ENCODE data around the gene ANLN.
"Not testable (repeated sequence)": the region's sequence is repeated elsewhere in the genome, so short reads cannot be mapped to it uniquely, and the experiment has no call there.

ANLN gene

GRCh38 chr7:36420307-36420706 is 30.6 kb downstream of the ANLN start:
- no peak for DNase-seq

- DNase-seq: no peak
Measured at GRCh38 chr7:36422072-36422471, 32.4 kb downstream of the ANLN start.

- no peak for DNase-seq
Measured at GRCh38 chr7:36423633-36424032, 34.0 kb downstream of the ANLN start.

- no peak for DNase-seq
Measured at GRCh38 chr7:36430186-36430585, 40.5 kb downstream of the ANLN start.

- no peak for DNase-seq
Measured at GRCh38 chr7:36430881-36431280, 41.2 kb downstream of the ANLN start.

GRCh38 chr7:36438211-36438610 is 48.5 kb downstream of the ANLN start:
- DNase-seq: no peak

- DNase-seq: no peak
Measured at GRCh38 chr7:36439624-36440023, 50.0 kb downstream of the ANLN start.

GRCh38 chr7:36440880-36441279 is 51.2 kb downstream of the ANLN start:
- peak; percentile 68 for DNase-seq

- DNase-seq: peak; percentile 76
Measured at GRCh38 chr7:36441344-36442022, 51.8 kb downstream of the ANLN start.

GRCh38 chr7:36448781-36449379 is 59.2 kb downstream of the ANLN start:
- DNase-seq: no peak

- DNase-seq: no peak
Measured at GRCh38 chr7:36449685-36450084, 60.0 kb downstream of the ANLN start.

- DNase-seq: no peak
Measured at GRCh38 chr7:36453769-36454168, 64.1 kb downstream of the ANLN start.

GRCh38 chr7:36455646-36456045 is 66.0 kb downstream of the ANLN start:
- DNase-seq: no peak

- DNase-seq: no peak
Measured at GRCh38 chr7:36456138-36456537, 66.5 kb downstream of the ANLN start.

- no peak for DNase-seq
Measured at GRCh38 chr7:36456548-36456947, 66.9 kb downstream of the ANLN start.

GRCh38 chr7:36459236-36459960 is 69.7 kb downstream of the ANLN start:
- DNase-seq: no peak

GRCh38 chr7:36460811-36461429 is 71.3 kb downstream of the ANLN start:
- no peak for DNase-seq

- no peak for DNase-seq
Measured at GRCh38 chr7:36462551-36463137, 73.0 kb downstream of the ANLN start.

- no peak for DNase-seq
Measured at GRCh38 chr7:36464271-36464670, 74.6 kb downstream of the ANLN start.

GRCh38 chr7:36466001-36466400 is 76.3 kb downstream of the ANLN start:
- not testable (repeated sequence) for DNase-seq

GRCh38 chr7:36468370-36469101 is 78.9 kb downstream of the ANLN start:
- DNase-seq: peak; percentile 16

GRCh38 chr7:36469236-36469635 is 79.6 kb downstream of the ANLN start:
- no peak for DNase-seq

Data from NCI-H2171 treated with DMSO at 0.1 percent for 48 hours (cell line).